ENCODE data around the gene IL12RB1. TPM values are rescaled to one million over a fixed set of nuclear protein-coding genes. Genes with fewer than 3 reads are reported as not detected.
A peak's percentile ranks its signal among the peaks of the same experiment; 100 is the strongest.

Gene IL12RB1
- total RNA-seq: under 0.01 and 0.22 TPM in 2 replicates

DNA sequence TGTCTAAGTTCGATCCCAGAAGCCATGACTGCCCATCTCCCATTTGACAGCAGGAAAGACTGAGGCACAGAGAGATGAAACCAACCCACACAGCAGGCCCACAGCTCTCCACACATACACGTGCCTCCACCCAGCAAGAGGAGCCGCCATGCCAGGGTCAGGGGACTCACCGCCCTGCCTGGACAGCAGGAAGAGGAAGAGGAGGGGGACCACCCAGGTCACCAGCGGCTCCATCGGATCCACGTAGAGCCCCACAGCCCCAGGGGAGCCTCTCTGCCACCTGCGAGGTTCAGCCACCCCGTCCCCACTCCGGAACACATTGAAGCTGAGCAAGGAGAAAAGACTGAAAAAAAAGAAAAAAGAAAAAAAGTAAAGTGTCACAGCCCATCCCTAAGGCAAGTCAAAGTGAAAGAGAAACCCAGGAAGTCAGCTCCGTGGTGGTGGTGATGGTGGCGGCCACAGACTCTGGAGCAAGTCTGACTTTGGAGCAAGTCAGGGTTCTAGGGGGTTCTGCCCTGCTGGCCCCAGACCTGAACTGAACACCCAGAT, at the start of gene IL12RB1:
Gene IL12RB1, minus strand, starts transcription at position 345 of the 549 bp plus-strand sequence. Its CDS starts 111 bp downstream, at position 234.
- no peak for DNase-seq (ENCODE audit: low read depth in 2 of 2)

GRCh38 chr19:18135712-18136584, 49.2 kb upstream of the IL12RB1 start:
- DNase-seq (ENCODE audit: low read depth in 2 of 2): no peak

GRCh38 chr19:18131841-18132596, 45.3 kb upstream of the IL12RB1 start:
- no peak for DNase-seq (ENCODE audit: low read depth in 2 of 2)

DNA sequence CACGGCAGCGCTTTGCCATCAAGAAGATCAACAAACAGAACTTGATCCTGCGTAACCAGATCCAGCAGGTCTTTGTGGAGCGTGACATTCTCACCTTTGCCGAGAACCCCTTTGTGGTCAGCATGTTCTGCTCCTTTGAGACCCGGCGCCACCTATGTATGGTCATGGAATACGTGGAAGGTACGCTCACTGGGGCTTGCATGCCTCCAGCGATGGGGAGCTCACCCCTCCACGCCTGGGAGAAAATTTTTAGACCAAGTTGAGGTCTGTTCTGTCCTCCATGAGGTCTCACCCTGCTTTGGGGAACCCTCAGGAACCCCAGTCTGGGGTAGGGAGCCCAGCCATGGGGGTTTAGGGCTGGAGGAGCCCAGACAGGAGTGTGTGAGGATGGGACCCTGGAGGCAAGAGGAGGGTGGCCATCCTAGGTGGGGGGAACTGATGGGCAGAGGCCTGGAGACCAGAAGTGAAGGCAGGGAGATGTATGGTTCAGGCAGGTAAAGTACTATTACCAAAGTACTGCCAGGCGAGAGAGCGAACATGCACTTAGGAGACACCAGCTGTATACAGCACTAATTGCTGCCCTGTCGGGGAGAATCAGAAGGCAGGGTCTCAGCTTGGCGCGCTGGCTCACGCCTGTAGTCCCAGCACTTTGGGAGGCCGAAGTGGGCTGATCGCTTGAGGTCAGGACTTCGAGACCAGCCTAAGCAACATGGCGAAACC, 43.9 kb upstream of the IL12RB1 start:
- no peak for DNase-seq (ENCODE audit: low read depth in 2 of 2)

- DNase-seq (ENCODE audit: low read depth in 2 of 2): no peak
Observed at GRCh38 chr19:18128805-18129204, 42.1 kb upstream of the IL12RB1 start.

GRCh38 chr19:18128044-18128443, 41.3 kb upstream of the IL12RB1 start:
- peak in 1 of 2 donors; percentile 18 for DNase-seq (ENCODE audit: low read depth in 2 of 2)

DNA sequence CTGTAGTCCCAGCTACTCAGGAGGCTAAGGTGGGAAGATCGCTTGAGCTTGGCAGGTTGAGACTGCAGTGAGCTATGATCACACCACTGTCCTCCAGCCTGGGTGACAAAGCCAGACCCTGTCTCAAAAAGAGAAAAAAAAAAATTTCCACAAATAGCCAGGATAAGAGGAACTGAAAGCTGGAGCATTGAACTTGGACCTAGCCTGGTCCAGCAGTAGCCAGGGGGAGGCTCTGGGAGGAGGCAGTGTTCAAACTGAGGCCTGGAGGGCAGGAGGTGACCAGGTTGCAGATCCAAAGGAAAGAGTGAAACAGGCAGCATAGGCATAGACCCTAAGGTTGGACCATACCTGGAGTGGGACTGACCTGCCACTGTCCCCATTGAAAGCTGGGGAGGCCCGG, 39.4 kb upstream of the IL12RB1 start:
- DNase-seq (ENCODE audit: low read depth in 2 of 2): no peak

- no peak for DNase-seq (ENCODE audit: low read depth in 2 of 2)
Observed at GRCh38 chr19:18123819-18124218, 37.1 kb upstream of the IL12RB1 start.

DNA sequence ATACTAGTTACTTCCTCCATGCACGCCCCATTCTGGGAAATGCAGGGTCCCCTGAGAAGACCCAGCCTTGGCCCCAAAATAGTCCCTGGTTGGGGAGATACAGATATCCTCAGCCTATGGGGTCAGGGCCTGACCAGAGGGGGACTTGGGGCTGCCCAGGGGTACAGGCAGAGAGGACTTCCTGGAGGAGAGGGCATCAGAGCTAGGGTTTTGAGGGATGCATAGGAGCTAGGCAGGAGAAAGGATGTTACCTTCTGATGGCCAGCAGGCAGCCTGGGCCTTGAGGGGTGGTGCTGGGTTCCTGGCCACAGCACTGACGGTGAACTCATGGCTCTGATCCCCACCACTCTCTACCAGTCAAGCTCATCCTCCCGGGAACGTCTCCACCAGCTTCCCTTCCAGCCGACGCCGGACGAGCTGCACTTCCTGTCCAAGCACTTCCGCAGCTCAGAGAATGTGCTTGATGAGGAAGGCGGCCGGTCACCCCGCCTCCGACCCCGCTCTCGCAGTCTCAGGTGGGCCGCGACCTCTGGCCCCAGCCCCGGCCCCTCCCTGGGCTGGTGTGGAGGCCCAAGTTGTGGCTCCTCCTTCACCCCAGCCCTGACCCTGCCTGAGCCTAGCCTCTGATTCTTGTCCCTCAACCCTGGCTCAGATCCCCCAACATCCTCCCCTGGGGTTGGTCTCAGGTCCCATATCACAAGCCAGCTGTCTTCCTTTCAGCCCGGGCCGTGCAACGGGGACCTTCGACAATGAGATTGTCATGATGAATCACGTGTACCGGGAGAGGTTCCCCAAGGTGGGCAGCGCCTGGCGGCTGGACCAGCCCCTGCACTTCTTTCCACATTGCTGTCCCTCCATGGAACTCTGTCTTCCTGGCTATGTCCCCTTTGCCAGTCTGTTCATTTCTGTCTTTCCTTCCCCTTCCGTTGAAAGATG, 36.4 kb upstream of the IL12RB1 start:
- peak; percentile 56 to 77 for DNase-seq (ENCODE audit: low read depth in 2 of 2)

- DNase-seq (ENCODE audit: low read depth in 2 of 2): no peak
Observed at GRCh38 chr19:18122424-18122823, 35.7 kb upstream of the IL12RB1 start.

DNA sequence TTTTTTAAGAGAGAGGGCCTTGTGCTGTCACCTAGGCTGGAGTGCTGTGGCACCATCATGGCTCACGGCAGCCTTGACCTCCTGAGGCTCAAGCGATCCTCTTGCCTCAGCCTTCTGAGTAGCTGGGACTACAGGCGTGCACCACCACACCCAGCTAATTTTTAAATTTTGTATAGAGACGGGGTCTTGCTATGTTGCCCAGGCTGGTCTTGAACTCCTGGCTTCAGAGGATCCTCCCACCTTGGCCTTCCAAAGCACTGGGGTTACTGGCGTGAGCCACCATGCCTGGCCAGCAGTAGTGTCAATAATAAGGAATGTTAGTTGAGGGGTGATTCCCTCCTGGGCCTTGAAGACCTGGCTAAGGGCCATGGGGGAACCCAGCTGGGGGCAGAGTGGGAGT, 34.4 kb upstream of the IL12RB1 start:
- DNase-seq (ENCODE audit: low read depth in 2 of 2): no peak

GRCh38 chr19:18120127-18120526, 33.4 kb upstream of the IL12RB1 start:
- DNase-seq (ENCODE audit: low read depth in 2 of 2): no peak

- no peak for DNase-seq (ENCODE audit: low read depth in 2 of 2)
Observed at GRCh38 chr19:18119717-18120105, 33.0 kb upstream of the IL12RB1 start.

DNA sequence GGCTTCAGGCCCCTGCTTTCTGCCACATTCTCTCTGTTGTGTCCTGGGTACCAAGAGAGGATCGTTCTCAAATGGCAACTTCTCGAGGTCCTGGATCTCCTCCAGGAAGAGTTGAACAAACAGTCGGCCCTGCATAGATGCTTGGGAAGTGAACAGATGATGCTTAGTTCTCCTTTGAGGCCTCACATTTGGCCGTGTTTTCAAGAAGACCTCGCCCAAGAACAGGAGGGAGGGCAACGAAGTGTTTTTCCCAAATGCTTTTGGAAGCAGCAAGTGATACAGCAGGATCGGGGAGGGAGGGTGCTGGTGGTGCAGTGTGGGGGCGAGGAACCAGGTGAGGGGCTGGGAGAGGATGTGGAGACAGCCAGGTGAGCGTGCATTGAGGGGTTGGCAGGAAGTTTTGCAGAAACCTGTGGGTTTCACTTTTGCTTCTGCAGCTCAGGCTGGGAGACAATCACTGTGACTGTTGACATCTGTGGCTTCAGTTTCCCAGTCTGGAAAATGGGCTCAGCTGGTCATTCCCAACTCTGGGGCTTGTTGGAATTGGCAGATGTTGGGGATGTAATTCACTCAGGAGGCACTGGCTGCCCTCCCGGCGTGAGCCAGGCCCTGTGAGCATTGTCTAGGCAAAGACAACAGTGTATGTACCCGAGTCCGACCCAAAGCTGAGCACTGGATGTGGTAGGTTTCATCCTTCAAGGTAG, 32.4 kb upstream of the IL12RB1 start:
- no peak for DNase-seq (ENCODE audit: low read depth in 2 of 2)

GRCh38 chr19:18118420-18119012, 31.8 kb upstream of the IL12RB1 start:
- no peak for DNase-seq (ENCODE audit: low read depth in 2 of 2)

DNA sequence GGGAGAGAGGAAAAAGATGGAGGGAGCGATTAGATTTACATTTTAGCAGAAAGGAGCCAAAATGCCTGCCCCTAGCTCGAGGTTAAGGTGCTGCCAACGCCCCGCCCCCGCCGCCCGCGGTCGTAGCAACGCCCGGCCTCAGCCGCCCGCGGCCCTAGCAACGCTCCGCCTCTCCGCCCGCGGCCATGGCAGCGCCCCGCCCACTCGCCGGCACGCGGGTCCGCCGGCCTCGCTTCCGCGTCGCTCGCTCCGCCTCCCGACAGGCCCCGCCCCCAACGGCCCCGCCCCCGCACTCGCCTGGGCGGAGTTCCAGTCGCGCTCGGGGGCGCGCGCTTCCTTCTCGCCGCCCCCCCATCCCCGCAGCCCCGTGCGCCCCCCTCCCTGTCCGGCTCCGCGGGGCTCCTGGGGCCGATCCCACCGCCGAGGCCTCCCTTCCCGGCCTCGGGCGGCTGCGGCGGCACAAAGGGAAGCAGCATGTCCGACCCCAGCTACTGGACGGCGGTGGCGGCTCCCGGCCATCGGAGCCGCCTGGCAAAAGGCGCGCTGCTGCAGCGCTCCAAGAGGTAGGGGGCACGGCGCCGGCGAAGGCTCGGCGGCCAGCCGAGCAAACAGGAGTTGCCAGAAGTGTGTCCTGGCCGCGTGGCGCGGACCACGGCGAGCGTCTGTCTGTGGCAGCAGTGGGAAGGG, 31.1 kb upstream of the IL12RB1 start:
- peak; percentile 88 to 93 for DNase-seq (ENCODE audit: low read depth in 2 of 2)

- DNase-seq (ENCODE audit: low read depth in 2 of 2): no peak
Observed at GRCh38 chr19:18117364-18117691, 30.6 kb upstream of the IL12RB1 start.

DNA sequence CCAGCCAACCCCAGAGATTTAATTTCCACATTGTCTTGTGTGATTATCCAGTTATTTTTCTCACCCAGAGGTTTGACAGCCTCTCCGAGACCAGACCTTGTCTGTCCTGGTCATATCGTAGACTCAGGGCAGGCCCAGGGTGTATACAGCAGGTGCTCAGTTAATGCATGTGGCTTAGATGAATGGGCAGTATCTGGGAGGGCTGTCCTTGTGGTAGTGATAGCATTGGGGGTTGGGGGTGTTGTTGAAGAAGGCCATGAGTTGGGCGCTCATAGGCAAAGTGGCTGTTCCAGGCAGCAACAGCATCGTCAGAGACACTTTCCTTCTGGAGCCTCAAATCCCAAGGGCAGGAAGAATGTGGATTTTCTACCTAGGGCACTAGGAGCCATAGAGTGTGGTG, 27.7 kb upstream of the IL12RB1 start:
- no peak for DNase-seq (ENCODE audit: low read depth in 2 of 2)

DNA sequence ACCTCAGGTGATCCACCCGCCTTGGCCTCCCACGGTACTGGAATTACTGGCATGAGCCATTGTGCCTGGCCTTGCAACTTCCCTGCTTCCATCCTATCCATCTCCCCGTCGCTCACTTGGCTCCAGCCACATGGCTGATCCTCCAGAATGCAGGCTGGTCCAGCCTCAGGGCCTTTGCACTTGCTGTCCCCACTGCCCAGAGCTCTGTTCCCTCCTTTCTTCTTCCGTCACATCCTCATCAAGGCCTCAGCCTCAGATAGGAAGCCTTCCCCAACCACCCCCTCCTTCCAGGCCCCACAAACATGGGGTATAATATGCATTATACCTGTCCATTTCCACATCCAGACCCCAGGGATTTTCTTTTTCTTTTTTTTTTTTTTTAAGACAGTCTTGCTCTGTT, 27.1 kb upstream of the IL12RB1 start:
- DNase-seq (ENCODE audit: low read depth in 2 of 2): no peak

Measured in lung microvascular endothelial cell (primary cell).